GM23248 (cell line): ENCODE results near the gene RNASEL. TPM values are rescaled to one million over a fixed set of nuclear protein-coding genes. Genes with fewer than 3 reads are reported as not detected.

ENCODE experiments used
- DNase-seq: peaks from one replicate; pipeline ENCODE4 v3.0.0-alpha.2; 2015
- H2AFZ ChIP-seq: fragments of 200-600 bp; sonication (generic); 2 replicates; pipeline ENCODE4 v1.6.1; 2016; ENCODE audit warnings: antibody characterized with exemption
- H3F3A ChIP-seq: fragments of 200-600 bp; sonication (generic); 2 replicates; pipeline ENCODE4 v1.6.1; 2016; ENCODE audit warnings: mild to moderate bottlenecking, antibody characterized with exemption, mixed run types; ENCODE audit not compliant: insufficient read depth
- H3K27ac ChIP-seq: fragments of 200-600 bp; sonication (generic); 2 replicates; pipeline ENCODE4 v1.5.1; 2016; ENCODE audit warnings: mild to moderate bottlenecking
- H3K27me3 ChIP-seq: fragments of 200-600 bp; sonication (generic); replicated peaks from 2 replicates; pipeline ENCODE4 v1.6.1; 2016; ENCODE audit warnings: mild to moderate bottlenecking; ENCODE audit not compliant: insufficient read depth
- H3K36me3 ChIP-seq: fragments of 200-600 bp; sonication (generic); 2 replicates; pipeline ENCODE4 v1.6.1; 2016; ENCODE audit warnings: low read depth, mild to moderate bottlenecking
- H3K4me1 ChIP-seq: fragments of 200-600 bp; sonication (generic); 2 replicates; pipeline ENCODE4 v1.6.1; 2016; ENCODE audit warnings: mild to moderate bottlenecking; ENCODE audit not compliant: insufficient read depth
- H3K4me2 ChIP-seq: fragments of 200-600 bp; sonication (generic); one replicate; pipeline ENCODE4 v1.6.1; 2016; ENCODE audit warnings: mild to moderate bottlenecking; ENCODE audit not compliant: unreplicated experiment
- H3K4me3 ChIP-seq: fragments of 200-600 bp; sonication (generic); 2 replicates; pipeline ENCODE4 v1.5.1; 2016; ENCODE audit warnings: mild to moderate bottlenecking
- H3K79me2 ChIP-seq: fragments of 200-600 bp; sonication (generic); 2 replicates; pipeline ENCODE4 v1.6.1; 2016; ENCODE audit warnings: mild to moderate bottlenecking; ENCODE audit not compliant: insufficient read depth
- H3K9ac ChIP-seq: fragments of 200-600 bp; sonication (generic); 2 replicates; pipeline ENCODE4 v1.6.1; 2016; ENCODE audit warnings: mild to moderate bottlenecking
- H3K9me2 ChIP-seq: fragments of 200-600 bp; sonication (generic); 2 replicates; pipeline ENCODE4 v1.6.1; 2016; ENCODE audit warnings: mixed run types, mild to moderate bottlenecking, moderate library complexity; ENCODE audit not compliant: insufficient read depth
- H3K9me3 ChIP-seq: fragments of 200-600 bp; sonication (generic); one replicate; pipeline ENCODE4 v1.6.1; 2017; ENCODE audit warnings: low read depth
- H4K20me1 ChIP-seq: fragments of 200-600 bp; sonication (generic); 2 replicates; pipeline ENCODE4 v1.6.0; 2016; ENCODE audit not compliant: insufficient read depth
- EZH2 ChIP-seq: fragments of 200-600 bp; sonication (generic); IDR thresholded peaks from 2 replicates; pipeline ENCODE4 v1.6.1; 2018; ENCODE audit warnings: antibody characterized with exemption, mild to moderate bottlenecking; ENCODE audit not compliant: insufficient read depth, poor library complexity, severe bottlenecking
- EZH2phosphoT487 ChIP-seq: fragments of 200-600 bp; sonication (generic); IDR thresholded peaks from 2 replicates; pipeline ENCODE4 v1.6.1; 2018; ENCODE audit warnings: antibody characterized with exemption, moderate library complexity, mild to moderate bottlenecking, low read depth; ENCODE audit not compliant: insufficient read depth
- WGBS, 2 experiments: methylation state at CpG; one replicate each; pipeline ENCODE4 v1.1.6; 2015 to 2017; ENCODE audit warnings: low lambda C conversion rate in 2 of 2, low coverage in 1 of 2; ENCODE audit errors: missing lambda C conversion rate in 2 of 2; 5-methylcytosine and 5-hydroxymethylcytosine counted together
- in situ Hi-C: fragments of 300-500 bp; cut with MboI; formaldehyde crosslinking; loops from 2 replicates; pipeline ENCODE4 v1.15.0; 2020
- polyA plus RNA-seq: library from polyadenylated mRNA; unstranded; fragments of >200 nt; fragmentation: Nextera tagmentation; extraction: Ambion mirVana; gene quantifications from 2 replicates; pipeline ENCODE4 v1.2.1, GENCODE V29; 2016
- total RNA-seq: library from RNA; depleted of rRNA; stranded (reverse); fragments of >200 nt; shearing (Covaris generic); gene quantifications from 2 replicates; pipeline ENCODE4 v1.2.3, GENCODE V29; 2014

Gene RNASEL
- total and polyA plus RNA-seq, 2 experiments from 2014 or later = 7.9 to 10.1 TPM

- WGBS, 2 experiments = 83 to 85% methylated on average over 15 to 17 of the region's 17 CpGs
- H3K79me2 ChIP-seq = no peaks in the 10 kb centered on the region
- no peak overlapping the region for H3K9ac ChIP-seq
- DNase-seq = no peak
- no peak overlapping the region for H3K27ac ChIP-seq
- no peaks in the 10 kb centered on the region for H3K36me3 ChIP-seq
- TF ChIP-seq EZH2 = no peak
- no peak for TF ChIP-seq EZH2phosphoT487
- no peak overlapping the region for H3K4me2 ChIP-seq
- no peaks in the 10 kb centered on the region for H4K20me1 ChIP-seq
- H3K4me1 ChIP-seq = peaks cover 16% of the 10 kb centered on the region
- no peaks in the 10 kb centered on the region for H3K9me3 ChIP-seq
- H3K27me3 ChIP-seq = no peaks in the 10 kb centered on the region
- no peaks in the 10 kb centered on the region for H3K9me2 ChIP-seq
- in situ Hi-C loops = no loop called here
- H3F3A ChIP-seq = no peaks in the 10 kb centered on the region
- no peak overlapping the region for H2AFZ ChIP-seq
- no peak overlapping the region for H3K4me3 ChIP-seq
Observed at GRCh38 chr1:182600036-182600713, 11.1 kb upstream of the RNASEL start.

GRCh38 chr1:182599339-182599738, 10.3 kb upstream of the RNASEL start:
- Histone ChIP-seq H3K27ac (no peak overlapping the region), H3K9me3 (no peaks in the 10 kb centered on the region), H3K9ac (no peak overlapping the region), H2AFZ (no peak overlapping the region), H3F3A (peaks cover 5% of the 10 kb centered on the region), H3K27me3 (no peaks in the 10 kb centered on the region), H3K79me2 (no peaks in the 10 kb centered on the region), H3K36me3 (no peaks in the 10 kb centered on the region), H3K4me3 (no peak overlapping the region), H3K4me2 (no peak overlapping the region), H4K20me1 (no peaks in the 10 kb centered on the region), H3K4me1 (peaks cover 17% of the 10 kb centered on the region), H3K9me2 (no peaks in the 10 kb centered on the region)
- in situ Hi-C loops = loop anchor here (5.0 to 10.0 kb wide), 2 partner anchors 155 to 183 kb away; no protein-coding TSS in a partner anchor
- 84 to 94% methylated on average over 6 of the region's 6 CpGs for WGBS, 2 experiments
- DNase-seq = peak; percentile 20
- TF ChIP-seq EZH2 (no peak), EZH2phosphoT487 (no peak)

- Histone ChIP-seq H3K9ac (no peak overlapping the region), H3K4me1 (peaks cover 14% of the 10 kb centered on the region), H3K4me2 (no peak overlapping the region), H2AFZ (no peak overlapping the region), H4K20me1 (no peaks in the 10 kb centered on the region), H3K27ac (no peak overlapping the region), H3K36me3 (no peaks in the 10 kb centered on the region), H3K27me3 (no peaks in the 10 kb centered on the region), H3K9me3 (no peaks in the 10 kb centered on the region), H3F3A (peaks cover 16% of the 10 kb centered on the region), H3K9me2 (no peaks in the 10 kb centered on the region), H3K79me2 (no peaks in the 10 kb centered on the region), H3K4me3 (no peak overlapping the region)
- TF ChIP-seq EZH2 = no peak
- TF ChIP-seq EZH2phosphoT487 = no peak
- in situ Hi-C loops = loop anchor here (5.0 to 10.0 kb wide), 2 partner anchors 153 to 184 kb away; no protein-coding TSS in a partner anchor
- DNase-seq = no peak
- WGBS, 2 experiments = 77 to 84% methylated on average over 5 of the region's 5 CpGs
Observed at GRCh38 chr1:182598296-182598695, 9.2 kb upstream of the RNASEL start.

GRCh38 chr1:182596934-182597333, 7.9 kb upstream of the RNASEL start:
- H3F3A ChIP-seq = peaks cover 17% of the 10 kb centered on the region
- TF ChIP-seq EZH2 (no peak), EZH2phosphoT487 (no peak)
- in situ Hi-C loops = loop anchor here (5.0 to 10.0 kb wide), 2 partner anchors 152 to 185 kb away; no protein-coding TSS in a partner anchor

More at GRCh38 chr1:182596934-182597333, 7.9 kb upstream of the RNASEL start:
- H3K4me1 ChIP-seq = peaks cover 11% of the 10 kb centered on the region
- no peak for DNase-seq
- no peaks in the 10 kb centered on the region for H4K20me1 ChIP-seq
- no peak overlapping the region for H3K27ac ChIP-seq
- no peaks in the 10 kb centered on the region for H3K27me3 ChIP-seq
- H3K4me3 ChIP-seq = no peak overlapping the region
- 86 to 92% methylated on average over 6 of the region's 6 CpGs for WGBS, 2 experiments
- H3K9me2 ChIP-seq = no peaks in the 10 kb centered on the region
- H3K9ac ChIP-seq = no peak overlapping the region
- H2AFZ ChIP-seq = no peak overlapping the region
- H3K9me3 ChIP-seq = no peaks in the 10 kb centered on the region
- no peaks in the 10 kb centered on the region for H3K36me3 ChIP-seq
- H3K4me2 ChIP-seq = no peak overlapping the region
- H3K79me2 ChIP-seq = no peaks in the 10 kb centered on the region
